Dendritic cell treated with granulocyte-macrophage colony-stimulating factor and Interleukin-4, amounts not matched to agents 40 ng/mL and 50 ng/mL, for 4 days (primary cell): ENCODE results near the gene SYF2.
A peak's percentile ranks its signal among the peaks of the same experiment; 100 is the strongest.
"Not testable (repeated sequence)": the region's sequence is repeated elsewhere in the genome, so short reads cannot be mapped to it uniquely, and the experiment has no call there.

Source experiments
- H3K27ac Mint-ChIP-seq: one replicate; pipeline ENCODE4 v1.8.0; 2022; ENCODE audit warnings: mild to moderate bottlenecking, mixed read lengths
- H3K27me3 Mint-ChIP-seq: one replicate; pipeline ENCODE4 v1.8.0; 2022; ENCODE audit warnings: mild to moderate bottlenecking, mixed read lengths
- H3K36me3 Mint-ChIP-seq: one replicate; pipeline ENCODE4 v1.8.0; 2022; ENCODE audit warnings: low read depth, mixed read lengths
- H3K4me1 Mint-ChIP-seq: one replicate; pipeline ENCODE4 v1.8.0; 2022; ENCODE audit warnings: low read depth, mixed read lengths
- H3K4me3 Mint-ChIP-seq: one replicate; pipeline ENCODE4 v1.8.0; 2022; ENCODE audit warnings: mild to moderate bottlenecking, moderate library complexity, mixed read lengths
- H3K9me3 Mint-ChIP-seq: one replicate; pipeline ENCODE4 v1.8.0; 2022; ENCODE audit warnings: mixed read lengths
- intact Hi-C: fragments of 100-400 bp; cut with micrococcal nuclease; formaldehyde crosslinking; loops from one replicate; pipeline ENCODE4 v1.15.0; 2022

SYF2 gene

GRCh38 chr1:25235411-25235810 is 3.1 kb upstream of the SYF2 start:
- Mint-ChIP-seq H3K4me1 (peaks cover 63% of the 10 kb centered on the region), H3K27ac (peak overlapping the region; percentile 76), H3K36me3 (peaks cover 29% of the 10 kb centered on the region)
- H3K27me3 Mint-ChIP-seq, intact Hi-C loops, H3K4me3 Mint-ChIP-seq, H3K9me3 Mint-ChIP-seq: not testable (repeated sequence)

DNA sequence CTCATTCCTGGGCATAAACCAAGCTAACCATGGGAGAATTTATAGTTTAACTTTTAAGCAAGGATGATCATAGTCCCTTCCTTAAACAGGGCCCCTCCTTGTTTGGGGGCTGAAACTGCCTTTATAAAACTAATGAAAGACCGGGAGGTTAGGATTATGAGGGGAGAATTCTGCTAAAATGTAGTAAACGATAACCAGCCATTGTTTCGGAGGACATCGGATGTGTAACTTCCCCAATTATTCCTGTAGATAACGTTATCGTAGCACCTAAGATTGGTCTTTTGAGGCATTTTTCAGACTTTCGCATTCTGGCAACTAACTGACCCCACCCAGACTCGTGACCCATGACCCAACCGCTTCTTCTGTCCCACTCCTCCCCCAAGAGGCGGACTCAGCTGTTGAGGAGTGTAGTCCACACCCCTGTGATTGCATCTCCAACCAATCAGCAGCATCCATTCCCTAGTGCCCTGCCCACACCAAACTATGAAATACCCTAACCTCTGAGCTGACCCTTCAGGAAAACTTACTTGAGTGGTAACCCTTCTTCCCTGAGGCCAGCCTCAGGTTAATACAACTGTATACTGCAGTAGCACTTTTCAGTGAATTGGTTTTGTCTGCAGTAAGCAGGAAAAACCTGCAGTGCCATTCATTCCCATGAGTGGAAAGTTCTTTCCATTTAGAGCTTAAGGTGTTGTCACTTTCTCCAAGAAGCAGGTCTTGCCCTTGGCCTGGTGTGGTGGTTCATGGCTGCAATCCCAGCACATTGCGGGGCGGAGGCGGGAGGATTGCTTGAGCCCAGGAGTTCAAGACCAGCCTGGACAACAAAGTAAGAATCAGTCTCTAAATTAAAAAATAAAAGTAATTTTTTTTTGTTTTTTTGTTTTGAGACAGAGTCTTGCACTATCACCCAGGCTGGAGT is 823 bp upstream of the SYF2 start:
- intact Hi-C loops, result loop anchor here (2.0 kb wide), 2 partner anchors 14 to 590 kb away; partner anchors contain the start of genes RSRP1 and SRRM1
- Mint-ChIP-seq H3K27me3 (no peaks in the 10 kb centered on the region), H3K4me1 (peaks cover 45% of the 10 kb centered on the region), H3K9me3 (no peaks in the 10 kb centered on the region), H3K27ac (no peak overlapping the region), H3K4me3 (no peak overlapping the region), H3K36me3 (peaks cover 17% of the 10 kb centered on the region)

DNA sequence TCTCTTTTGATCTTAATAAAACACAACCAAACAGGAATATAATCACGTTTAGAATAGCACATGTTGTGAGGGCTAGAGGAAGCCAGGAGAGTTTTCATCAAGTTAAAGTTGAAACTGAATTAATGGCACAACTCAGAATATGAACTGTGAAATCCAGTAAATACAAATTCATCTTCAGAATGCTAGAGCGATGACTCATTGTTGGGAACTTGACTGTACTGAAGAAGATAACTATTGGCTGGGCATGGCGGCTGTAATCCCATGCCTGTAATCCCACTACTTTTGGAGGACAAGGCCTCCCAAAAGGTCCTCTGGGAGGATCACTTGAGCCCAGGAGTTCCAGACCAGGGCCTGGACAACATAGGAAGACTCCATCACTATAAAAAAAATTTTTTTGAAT is 8.8 kb downstream of the SYF2 start:
- H3K27me3 Mint-ChIP-seq, result no peaks in the 10 kb centered on the region
- intact Hi-C loops, result no loop called here
- H3K36me3 Mint-ChIP-seq, result peaks cover 68% of the 10 kb centered on the region
- H3K4me3 Mint-ChIP-seq, result no peak overlapping the region
- no peaks in the 10 kb centered on the region for H3K9me3 Mint-ChIP-seq
- H3K27ac Mint-ChIP-seq, result no peak overlapping the region
- H3K4me1 Mint-ChIP-seq, result no peaks in the 10 kb centered on the region

DNA sequence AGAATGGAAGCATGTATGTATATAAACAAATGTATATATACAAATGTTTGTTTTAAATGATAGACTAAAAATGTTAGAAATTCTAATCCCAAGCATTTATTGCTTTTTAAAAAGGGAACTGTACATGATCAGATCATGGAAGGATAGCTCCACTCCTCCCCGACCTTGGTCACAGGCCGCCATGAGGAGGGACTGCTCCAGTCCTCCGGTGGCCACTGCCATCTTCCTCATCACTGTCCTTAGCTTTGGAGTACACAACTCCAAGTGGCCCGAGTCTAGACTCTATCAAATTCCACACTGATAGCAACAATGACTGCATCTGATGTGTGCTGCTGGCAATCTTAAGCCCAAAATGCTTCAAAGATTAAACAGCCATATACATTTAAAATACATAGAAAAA is 9.7 kb downstream of the SYF2 start:
- H3K4me1 Mint-ChIP-seq, result no peaks in the 10 kb centered on the region
- no peaks in the 10 kb centered on the region for H3K27me3 Mint-ChIP-seq
- no peak overlapping the region for H3K4me3 Mint-ChIP-seq
- intact Hi-C loops, result no loop called here
- H3K27ac Mint-ChIP-seq, result no peak overlapping the region
- H3K36me3 Mint-ChIP-seq, result peaks cover 68% of the 10 kb centered on the region
- no peaks in the 10 kb centered on the region for H3K9me3 Mint-ChIP-seq

DNA sequence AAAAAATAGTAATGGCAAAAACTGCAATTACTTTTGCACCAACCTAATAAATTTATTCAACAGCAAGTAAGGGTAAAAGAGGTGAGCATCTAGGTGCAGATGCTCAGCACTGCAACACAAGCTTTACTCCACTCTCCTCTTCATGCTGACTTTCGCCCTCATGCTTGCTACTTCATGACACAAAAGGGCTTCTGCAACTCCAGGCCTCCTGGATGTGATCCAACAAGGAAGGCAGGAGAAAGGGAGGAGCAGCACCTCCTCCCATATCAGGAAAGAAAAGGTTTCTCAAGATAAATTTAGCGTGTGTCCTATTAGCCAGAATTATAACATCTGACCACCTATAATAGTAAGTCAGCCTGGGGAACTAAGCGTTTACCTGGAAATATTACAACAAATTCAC is 11.6 kb downstream of the SYF2 start:
- peaks cover 14% of the 10 kb centered on the region for H3K4me1 Mint-ChIP-seq
- intact Hi-C loops, result no loop called here
- no peaks in the 10 kb centered on the region for H3K27me3 Mint-ChIP-seq
- no peaks in the 10 kb centered on the region for H3K9me3 Mint-ChIP-seq
- H3K27ac Mint-ChIP-seq, result no peak overlapping the region
- peaks cover 66% of the 10 kb centered on the region for H3K36me3 Mint-ChIP-seq
- no peak overlapping the region for H3K4me3 Mint-ChIP-seq

DNA sequence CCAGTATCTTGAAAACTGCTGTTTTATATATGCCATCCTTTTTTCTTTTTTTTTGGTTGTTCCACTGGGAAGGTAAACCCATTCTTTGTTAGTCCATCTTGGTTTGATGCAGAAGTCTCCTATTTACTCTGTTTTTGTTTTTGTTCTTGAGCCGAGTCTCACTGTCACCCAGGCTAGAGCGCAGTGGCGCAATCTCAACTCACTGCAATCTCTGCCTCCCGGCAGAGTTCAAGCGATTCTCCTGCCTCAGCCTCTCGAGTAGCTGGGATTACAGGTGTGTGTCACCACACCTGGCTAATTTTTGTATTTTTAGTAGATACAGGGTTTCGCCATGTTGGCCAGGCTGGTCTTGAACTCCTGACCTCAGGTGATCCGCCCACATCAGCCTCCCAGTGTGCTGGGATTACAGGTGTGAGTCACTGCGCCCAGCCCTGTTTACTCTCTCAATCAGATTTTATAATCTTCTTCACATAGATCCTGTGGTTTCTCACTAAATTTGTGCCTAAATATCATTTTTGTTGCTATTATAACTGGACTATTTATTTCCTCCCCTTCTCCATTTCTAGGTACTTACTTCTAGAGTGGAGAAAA is 12.5 kb downstream of the SYF2 start:
- Mint-ChIP-seq H3K4me3 (no peak overlapping the region), H3K27ac (no peak overlapping the region), H3K4me1 (peaks cover 14% of the 10 kb centered on the region), H3K36me3 (peaks cover 57% of the 10 kb centered on the region), H3K9me3 (no peaks in the 10 kb centered on the region), H3K27me3 (no peaks in the 10 kb centered on the region)
- intact Hi-C loops, result no loop called here

DNA sequence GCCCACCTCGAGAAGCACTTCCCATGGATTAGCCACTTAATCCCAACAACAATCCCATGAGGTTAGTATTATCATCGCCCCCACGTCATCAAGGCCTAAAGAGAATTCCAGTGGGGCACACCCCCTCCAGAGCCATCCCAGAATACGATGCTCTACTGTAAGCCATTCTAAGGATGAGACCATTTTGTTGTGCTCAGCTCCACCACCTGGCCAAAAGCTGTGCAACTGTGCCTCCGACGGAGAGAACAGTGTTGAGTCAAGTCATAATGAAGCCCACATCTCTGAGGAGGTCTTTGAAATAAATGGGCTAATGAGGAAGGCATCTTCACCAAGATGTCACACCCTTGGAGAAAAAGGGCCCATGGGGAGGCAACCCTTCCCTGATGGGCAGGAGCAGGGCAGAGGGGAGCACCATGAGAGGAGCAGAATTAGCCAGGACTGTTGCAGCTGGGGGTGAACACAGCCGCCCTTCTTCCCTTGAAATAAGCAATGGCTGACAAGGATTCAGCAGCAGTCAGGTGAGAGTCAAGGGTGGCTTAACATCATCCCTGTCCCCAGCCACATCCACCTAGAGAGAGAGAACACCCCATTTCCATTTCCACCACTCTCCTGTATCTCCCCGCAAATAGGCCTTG is 14.6 kb downstream of the SYF2 start:
- Mint-ChIP-seq H3K27me3 (no peaks in the 10 kb centered on the region), H3K9me3 (no peaks in the 10 kb centered on the region), H3K4me3 (no peak overlapping the region), H3K27ac (no peak overlapping the region), H3K36me3 (peaks cover 37% of the 10 kb centered on the region), H3K4me1 (peaks cover 14% of the 10 kb centered on the region)
- intact Hi-C loops, result no loop called here

DNA sequence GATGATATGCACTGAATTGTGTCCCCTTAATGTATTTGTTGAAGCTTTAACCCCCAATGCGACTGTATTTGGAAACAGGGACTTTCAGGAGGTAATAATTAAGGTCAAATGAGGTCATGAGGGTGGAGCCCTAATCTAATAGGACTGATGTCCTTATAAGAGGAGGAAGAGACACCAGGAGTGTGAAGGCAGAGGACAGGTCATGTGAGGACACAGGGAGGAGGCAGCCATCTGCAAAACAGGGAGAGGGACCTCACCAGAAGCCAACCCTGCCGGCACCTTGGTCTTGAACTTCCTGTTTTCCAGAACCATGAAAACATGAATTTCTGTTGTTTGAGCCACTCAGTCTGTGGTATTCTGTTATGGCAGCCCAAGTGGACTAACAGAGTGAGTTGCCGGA is 15.3 kb downstream of the SYF2 start:
- Mint-ChIP-seq H3K27me3 (peaks cover 2% of the 10 kb centered on the region), H3K36me3 (peaks cover 30% of the 10 kb centered on the region), H3K4me1 (peaks cover 14% of the 10 kb centered on the region), H3K4me3 (no peak overlapping the region), H3K27ac (no peak overlapping the region), H3K9me3 (no peaks in the 10 kb centered on the region)
- intact Hi-C loops, result no loop called here

DNA sequence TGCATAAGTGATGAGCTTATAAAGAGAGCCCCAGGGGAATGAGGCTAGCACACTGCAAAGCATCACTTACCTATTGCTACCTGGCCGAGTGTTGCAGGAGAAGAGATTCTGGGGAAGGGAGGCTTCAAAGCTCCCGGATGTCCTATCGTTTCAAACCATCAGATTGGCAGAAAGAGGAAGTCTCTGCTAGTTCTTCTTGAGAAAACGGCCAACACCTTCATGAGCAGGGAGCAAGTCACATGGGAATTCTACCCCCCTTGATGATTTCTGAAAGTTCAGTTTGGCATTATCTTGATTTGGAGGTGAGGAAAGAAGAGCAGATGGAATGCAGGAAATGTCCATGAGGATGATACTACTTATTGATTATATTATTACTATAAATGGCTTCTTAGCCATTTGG is 16.2 kb downstream of the SYF2 start:
- no peak overlapping the region for H3K4me3 Mint-ChIP-seq
- H3K27me3 Mint-ChIP-seq, result peaks cover 3% of the 10 kb centered on the region
- H3K36me3 Mint-ChIP-seq, result peaks cover 21% of the 10 kb centered on the region
- intact Hi-C loops, result no loop called here
- H3K9me3 Mint-ChIP-seq, result no peaks in the 10 kb centered on the region
- H3K27ac Mint-ChIP-seq, result no peak overlapping the region
- peaks cover 14% of the 10 kb centered on the region for H3K4me1 Mint-ChIP-seq

DNA sequence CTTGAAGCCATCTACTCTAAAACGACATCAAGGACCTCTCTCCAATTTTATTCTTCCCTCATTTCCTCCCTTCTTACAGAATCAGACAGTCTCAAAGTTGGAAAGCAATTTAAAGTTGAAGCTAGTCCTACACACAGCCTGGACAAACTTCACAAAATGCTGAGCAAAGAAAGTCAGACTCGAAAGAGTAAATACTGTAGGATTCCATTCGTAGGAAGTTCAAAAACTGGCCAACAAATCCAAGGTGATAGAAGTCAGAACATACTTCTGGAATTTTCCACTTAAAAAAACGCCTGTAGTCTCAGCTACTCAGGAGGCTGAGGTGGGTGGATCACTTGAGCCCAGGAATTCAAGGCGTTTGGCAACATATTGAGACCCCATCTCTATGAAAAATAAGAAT is 19.6 kb downstream of the SYF2 start:
- H3K4me3 Mint-ChIP-seq, result no peak overlapping the region
- no peaks in the 10 kb centered on the region for H3K36me3 Mint-ChIP-seq
- H3K27me3 Mint-ChIP-seq, result peaks cover 10% of the 10 kb centered on the region
- no peak overlapping the region for H3K27ac Mint-ChIP-seq
- intact Hi-C loops, result no loop called here
- peaks cover 20% of the 10 kb centered on the region for H3K4me1 Mint-ChIP-seq
- no peaks in the 10 kb centered on the region for H3K9me3 Mint-ChIP-seq

DNA sequence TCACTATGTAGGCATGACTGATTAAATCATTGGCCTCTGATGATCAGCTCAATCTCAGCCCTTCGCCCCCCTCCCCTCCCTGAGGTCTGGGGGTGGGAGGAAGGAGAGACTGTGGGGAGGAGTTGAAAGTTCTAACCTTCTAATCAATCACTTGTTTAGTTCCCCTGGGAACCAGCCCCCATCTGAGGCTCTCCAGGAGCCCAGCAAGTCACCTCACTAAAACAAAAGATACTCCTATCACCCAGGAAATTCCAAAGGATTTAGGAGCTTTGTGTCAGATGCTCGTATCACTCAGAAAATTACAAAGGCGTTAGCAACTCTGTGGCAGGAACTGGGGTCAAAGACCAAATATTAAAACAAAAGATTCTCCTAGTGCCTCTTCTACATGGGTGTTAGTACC is 21.6 kb downstream of the SYF2 start:
- H3K27ac Mint-ChIP-seq, result no peak overlapping the region
- no peak overlapping the region for H3K4me3 Mint-ChIP-seq
- peaks cover 10% of the 10 kb centered on the region for H3K27me3 Mint-ChIP-seq
- no peaks in the 10 kb centered on the region for H3K36me3 Mint-ChIP-seq
- H3K9me3 Mint-ChIP-seq, result no peaks in the 10 kb centered on the region
- intact Hi-C loops, result no loop called here
- peaks cover 6% of the 10 kb centered on the region for H3K4me1 Mint-ChIP-seq

DNA sequence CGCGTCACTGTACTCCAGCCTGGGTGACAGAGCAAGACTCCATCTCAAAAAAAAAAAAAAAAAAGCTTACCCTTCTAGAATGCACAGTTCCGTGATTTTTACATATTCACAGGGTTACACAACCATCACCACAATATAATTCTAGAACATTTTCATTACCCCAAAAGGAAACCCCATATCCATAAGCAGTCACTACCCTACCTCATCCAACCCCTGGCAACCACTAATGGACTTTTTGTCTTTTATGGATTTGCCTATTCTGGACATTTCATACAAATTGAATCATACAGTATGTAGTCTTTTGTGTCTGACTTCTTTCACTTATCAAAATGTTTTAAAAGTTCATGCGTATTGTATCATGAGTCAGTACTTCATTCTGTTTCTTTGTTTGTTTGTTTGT is 22.8 kb downstream of the SYF2 start:
- H3K4me1 Mint-ChIP-seq, result peaks cover 6% of the 10 kb centered on the region
- no peak overlapping the region for H3K4me3 Mint-ChIP-seq
- H3K27me3 Mint-ChIP-seq, result peaks cover 10% of the 10 kb centered on the region
- no peak overlapping the region for H3K27ac Mint-ChIP-seq
- no peaks in the 10 kb centered on the region for H3K9me3 Mint-ChIP-seq
- intact Hi-C loops, result no loop called here
- H3K36me3 Mint-ChIP-seq, result no peaks in the 10 kb centered on the region

DNA sequence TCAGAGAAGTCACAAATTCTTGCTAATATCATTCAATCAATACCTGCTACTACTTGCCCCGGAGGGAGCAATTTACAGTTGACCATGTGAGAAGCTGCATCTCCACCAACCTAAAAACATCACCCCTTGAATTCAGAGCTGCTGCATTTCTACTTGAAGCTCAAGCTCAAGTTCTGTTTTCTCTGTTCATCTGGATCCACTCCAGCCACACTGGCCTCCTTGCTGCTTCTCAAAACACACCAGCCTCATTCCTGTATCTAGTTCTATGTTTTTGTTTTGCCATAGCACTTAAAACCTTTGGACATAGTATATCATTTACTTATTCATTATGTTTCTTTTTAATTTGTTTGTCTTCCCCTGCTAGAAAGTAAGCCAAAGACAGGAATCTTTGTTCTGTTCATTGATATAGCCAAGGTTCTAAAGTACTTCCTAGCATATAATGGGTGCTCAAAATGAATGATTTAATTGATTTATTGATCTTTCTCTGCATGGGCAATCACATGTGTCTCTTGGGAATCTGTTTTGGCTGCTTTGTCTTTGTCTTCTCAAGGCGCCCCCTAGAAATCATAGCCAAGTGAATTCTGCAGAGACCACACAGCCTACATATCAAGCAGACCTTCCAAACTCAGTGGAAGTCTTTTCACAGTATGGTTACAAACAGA is 23.6 kb downstream of the SYF2 start:
- H3K27ac Mint-ChIP-seq, result no peak overlapping the region
- no peak overlapping the region for H3K4me3 Mint-ChIP-seq
- intact Hi-C loops, result no loop called here
- no peaks in the 10 kb centered on the region for H3K9me3 Mint-ChIP-seq
- H3K27me3 Mint-ChIP-seq, result peaks cover 10% of the 10 kb centered on the region
- H3K4me1 Mint-ChIP-seq, result peaks cover 6% of the 10 kb centered on the region
- no peaks in the 10 kb centered on the region for H3K36me3 Mint-ChIP-seq

DNA sequence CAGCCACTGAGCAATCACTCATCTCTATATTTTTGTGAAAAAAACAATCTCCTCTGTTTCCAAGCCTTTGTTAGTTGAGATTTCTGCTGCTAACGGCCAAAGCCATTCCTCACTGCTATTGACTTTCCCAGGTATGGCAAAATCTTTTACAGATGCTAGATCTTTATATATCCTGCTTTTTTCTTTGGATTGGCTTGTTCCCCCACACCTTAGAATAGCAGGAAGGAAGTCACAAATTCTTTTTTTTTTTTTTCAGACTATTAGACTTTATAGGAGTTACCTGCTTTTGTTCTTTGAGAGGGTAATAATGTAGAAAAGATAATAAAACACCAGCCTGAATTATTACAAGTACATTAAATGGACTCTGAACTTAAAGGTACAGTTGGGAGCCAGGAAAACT is 24.2 kb downstream of the SYF2 start:
- intact Hi-C loops, result no loop called here

More for the DNA sequence above, 24.2 kb downstream of the SYF2 start:
- Mint-ChIP-seq H3K36me3 (no peaks in the 10 kb centered on the region), H3K27me3 (peaks cover 10% of the 10 kb centered on the region), H3K27ac (no peak overlapping the region), H3K9me3 (no peaks in the 10 kb centered on the region), H3K4me1 (peaks cover 6% of the 10 kb centered on the region), H3K4me3 (no peak overlapping the region)
